Muscle layer of colon (tissue), 2 donors: Measurements from ENCODE around the gene LRMDA.
"Not testable (repeated sequence)": the region's sequence is repeated elsewhere in the genome, so short reads cannot be mapped to it uniquely, and the experiment has no call there.

Source experiments
- H3K27ac ChIP-seq: one replicate; pipeline ENCODE4 v1.7.0; 2013; ENCODE audit warnings: low read depth, mild to moderate bottlenecking, low read length, moderate library complexity
- H3K27me3 ChIP-seq, 2 donors: one replicate each; pipeline ENCODE4 v1.7.0; 2013; ENCODE audit warnings: low read length in 2 of 2, mild to moderate bottlenecking in 2 of 2; ENCODE audit not compliant: insufficient read depth in 2 of 2, control insufficient read depth in 1 of 2
- H3K36me3 ChIP-seq: one replicate; pipeline ENCODE4 v1.7.0; 2013; ENCODE audit warnings: mild to moderate bottlenecking, low read length; ENCODE audit not compliant: insufficient read depth
- H3K4me1 ChIP-seq: one replicate; pipeline ENCODE4 v1.7.0; 2013; ENCODE audit warnings: mild to moderate bottlenecking, low read length; ENCODE audit not compliant: insufficient read depth
- H3K4me3 ChIP-seq, 2 donors: one replicate each; pipeline ENCODE4 v1.7.0; 2013; ENCODE audit warnings: low read length in 2 of 2, low read depth in 1 of 2, mild to moderate bottlenecking in 1 of 2, moderate library complexity in 1 of 2
- H3K9ac ChIP-seq: one replicate; pipeline ENCODE4 v1.7.0; 2013; ENCODE audit warnings: low read length
- H3K9me3 ChIP-seq: one replicate; pipeline ENCODE4 v1.7.0; 2013; ENCODE audit warnings: mild to moderate bottlenecking, low read length
- donor health status: abdominal sarcoma.
- donor health status: Adenocarcinoma of cecum.

LRMDA gene

GRCh38 chr10:75505840-75506506 lies 74.5 kb downstream of the LRMDA start:
- Histone ChIP-seq H3K4me1 (peaks cover 32% of the 10 kb centered on the region), H3K27ac (no peak overlapping the region), H3K9me3 (no peaks in the 10 kb centered on the region), H3K9ac (no peak overlapping the region), H3K36me3 (no peaks in the 10 kb centered on the region), H3K27me3 (no peaks in the 10 kb centered on the region), H3K4me3 (no peak overlapping the region)

- H3K9me3 ChIP-seq, result no peaks in the 10 kb centered on the region
- H3K9ac ChIP-seq, result no peak overlapping the region
- H3K27ac ChIP-seq, result no peak overlapping the region
- no peaks in the 10 kb centered on the region for H3K36me3 ChIP-seq
- no peaks in the 10 kb centered on the region for H3K27me3 ChIP-seq
- H3K4me3 ChIP-seq, result no peak overlapping the region
- H3K4me1 ChIP-seq, result peaks cover 39% of the 10 kb centered on the region
Measured at GRCh38 chr10:75506930-75507329, 75.5 kb downstream of the LRMDA start.

- no peak overlapping the region for H3K27ac ChIP-seq
- H3K36me3 ChIP-seq, result no peaks in the 10 kb centered on the region
- no peak overlapping the region for H3K9ac ChIP-seq
- H3K27me3 ChIP-seq, result no peaks in the 10 kb centered on the region
- H3K4me3 ChIP-seq, result no peak overlapping the region
- H3K9me3 ChIP-seq, result no peaks in the 10 kb centered on the region
- peaks cover 44% of the 10 kb centered on the region for H3K4me1 ChIP-seq
Measured at GRCh38 chr10:75507469-75507868, 76.0 kb downstream of the LRMDA start.

- Histone ChIP-seq H3K27me3 (no peaks in the 10 kb centered on the region), H3K27ac (peak overlapping the region; percentile 54), H3K9me3 (no peaks in the 10 kb centered on the region), H3K36me3 (no peaks in the 10 kb centered on the region), H3K9ac (no peak overlapping the region), H3K4me3 (peak overlapping the region in 1 of 2 donors; percentile 4), H3K4me1 (peaks cover 48% of the 10 kb centered on the region)
Measured at GRCh38 chr10:75508239-75508813, 76.9 kb downstream of the LRMDA start.

- Histone ChIP-seq H3K4me3 (peak overlapping the region in 1 of 2 donors; percentile 4), H3K4me1 (peaks cover 53% of the 10 kb centered on the region), H3K36me3 (no peaks in the 10 kb centered on the region), H3K27me3 (no peaks in the 10 kb centered on the region), H3K27ac (peak overlapping the region; percentile 54), H3K9me3 (no peaks in the 10 kb centered on the region), H3K9ac (no peak overlapping the region)
Measured at GRCh38 chr10:75508814-75509306, 77.4 kb downstream of the LRMDA start.

- Histone ChIP-seq H3K9ac (no peak overlapping the region), H3K36me3 (no peaks in the 10 kb centered on the region), H3K9me3 (no peaks in the 10 kb centered on the region), H3K27ac (no peak overlapping the region), H3K4me1 (peaks cover 55% of the 10 kb centered on the region), H3K4me3 (no peak overlapping the region), H3K27me3 (no peaks in the 10 kb centered on the region)
Measured at GRCh38 chr10:75509706-75510105, 78.3 kb downstream of the LRMDA start.

- Histone ChIP-seq H3K4me3 (no peak overlapping the region), H3K27ac (no peak overlapping the region), H3K36me3 (no peaks in the 10 kb centered on the region), H3K9ac (no peak overlapping the region), H3K4me1 (peaks cover 55% of the 10 kb centered on the region), H3K27me3 (no peaks in the 10 kb centered on the region), H3K9me3 (no peaks in the 10 kb centered on the region)
Measured at GRCh38 chr10:75511011-75511410, 79.6 kb downstream of the LRMDA start.

- no peaks in the 10 kb centered on the region for H3K27me3 ChIP-seq
- peaks cover 50% of the 10 kb centered on the region for H3K4me1 ChIP-seq
- H3K9ac ChIP-seq, result no peak overlapping the region
- no peaks in the 10 kb centered on the region for H3K9me3 ChIP-seq
- no peak overlapping the region for H3K4me3 ChIP-seq
- H3K36me3 ChIP-seq, result no peaks in the 10 kb centered on the region
- no peak overlapping the region for H3K27ac ChIP-seq
Measured at GRCh38 chr10:75512203-75512933, 80.9 kb downstream of the LRMDA start.

GRCh38 chr10:75513292-75513885 lies 82.0 kb downstream of the LRMDA start:
- H3K9ac ChIP-seq, result no peak overlapping the region
- H3K27ac ChIP-seq, result no peak overlapping the region
- H3K9me3 ChIP-seq, result no peaks in the 10 kb centered on the region
- H3K27me3 ChIP-seq, result no peaks in the 10 kb centered on the region
- no peaks in the 10 kb centered on the region for H3K36me3 ChIP-seq
- H3K4me1 ChIP-seq, result peaks cover 40% of the 10 kb centered on the region
- no peak overlapping the region for H3K4me3 ChIP-seq

GRCh38 chr10:75514830-75515229 lies 83.4 kb downstream of the LRMDA start:
- Histone ChIP-seq H3K36me3 (no peaks in the 10 kb centered on the region), H3K27me3 (no peaks in the 10 kb centered on the region), H3K9me3 (no peaks in the 10 kb centered on the region), H3K4me3 (no peak overlapping the region), H3K9ac (no peak overlapping the region), H3K4me1 (peaks cover 25% of the 10 kb centered on the region), H3K27ac (no peak overlapping the region)

GRCh38 chr10:75516154-75516553 lies 84.7 kb downstream of the LRMDA start:
- not testable (repeated sequence) for H3K36me3 ChIP-seq, H3K4me3 ChIP-seq, H3K27me3 ChIP-seq

More at GRCh38 chr10:75516154-75516553, 84.7 kb downstream of the LRMDA start:
- not testable (repeated sequence) for H3K9me3 ChIP-seq, H3K9ac ChIP-seq, H3K27ac ChIP-seq
- H3K4me1 ChIP-seq, result peaks cover 23% of the 10 kb centered on the region
